Muscle of leg (tissue), 11 donors: ENCODE data around the gene RNF150. TPM values are rescaled to one million over a fixed set of nuclear protein-coding genes. Genes with fewer than 3 reads are reported as not detected.
A peak's percentile ranks its signal among the peaks of the same experiment; 100 is the strongest.

Source experiments
- DNase-seq: peaks from one replicate; pipeline ENCODE4 v3.0.0; 2013
- H3K27ac ChIP-seq: one replicate; pipeline ENCODE4 v1.5.1; 2013; ENCODE audit warnings: mild to moderate bottlenecking, low read length, control low read depth
- H3K27me3 ChIP-seq: one replicate; pipeline ENCODE4 v1.6.1; 2013; ENCODE audit warnings: low read length; ENCODE audit not compliant: control insufficient read depth, insufficient read depth
- H3K36me3 ChIP-seq: one replicate; pipeline ENCODE4 v1.6.1; 2013; ENCODE audit warnings: low read length; ENCODE audit not compliant: control insufficient read depth, insufficient read depth
- H3K4me1 ChIP-seq: one replicate; pipeline ENCODE4 v1.6.1; 2013; ENCODE audit warnings: low read length; ENCODE audit not compliant: control insufficient read depth, insufficient read depth
- H3K4me3 ChIP-seq: one replicate; pipeline ENCODE4 v1.5.1; 2013; ENCODE audit warnings: low read length, control low read depth
- H3K9me3 ChIP-seq: replicated peaks from 2 replicates; pipeline ENCODE4 v1.6.1; 2013; ENCODE audit warnings: low read depth, low read length; ENCODE audit not compliant: control insufficient read depth
- WGBS: methylation state at CpG from one replicate; pipeline ENCODE4 v1.1.5; 2013; ENCODE audit warnings: missing lambda C conversion rate; ENCODE audit not compliant: insufficient coverage; 5-methylcytosine and 5-hydroxymethylcytosine counted together
- polyA plus RNA-seq, 8 donors: library from polyadenylated mRNA; unstranded; fragments of 120-200 nt; gene quantifications; one replicate each; pipeline versions ENCODE4 v1.2.1 to v1.2.3, GENCODE V29; 2013; ENCODE audit warnings: inconsistent platforms in 1 of 8, low replicate concordance in 1 of 8; ENCODE audit not compliant: insufficient read length in 8 of 8, insufficient read depth in 1 of 8
- total RNA-seq: library from RNA; stranded (reverse); fragments of 120-200 nt; gene quantifications from one replicate; pipeline ENCODE4 v1.2.4, GENCODE V29; 2013

The RNF150 gene
- total and polyA plus RNA-seq, 9 donors = 21.0 to 44.6 (median 33.8) TPM

DNA sequence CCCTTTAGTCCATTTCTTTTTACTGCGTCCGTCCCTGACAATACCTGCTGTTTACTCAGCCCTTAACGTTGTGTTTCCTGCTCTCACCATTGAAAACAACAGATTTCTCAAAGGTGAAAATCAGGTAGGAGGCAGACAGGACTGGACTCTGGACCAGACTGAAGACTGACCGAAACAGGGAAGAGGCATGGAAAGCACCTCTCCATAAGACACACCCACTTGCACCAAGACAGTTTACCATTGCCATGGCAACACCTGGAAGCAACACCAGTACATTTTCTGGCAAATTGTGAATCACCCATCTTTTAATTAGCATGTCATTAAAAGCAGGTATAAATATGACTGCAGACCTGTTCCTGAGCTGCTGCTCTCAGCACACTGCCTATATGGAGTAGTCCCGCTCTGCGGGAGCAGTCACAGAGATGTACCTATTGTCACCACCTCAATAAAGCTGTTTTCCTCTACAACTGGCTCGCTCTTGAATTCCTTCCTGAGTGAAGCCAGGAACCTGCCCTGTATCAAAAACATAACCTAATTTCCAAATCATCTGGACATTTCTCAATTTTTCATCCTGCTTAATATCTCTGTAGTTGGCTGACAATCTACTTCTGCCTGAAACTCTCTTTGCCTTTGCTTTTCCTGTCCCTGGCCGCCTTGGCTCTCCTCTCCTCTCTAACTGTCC is 117.0 kb downstream of the RNF150 start:
- no peak overlapping the region for H3K4me3 ChIP-seq
- no peaks in the 10 kb centered on the region for H3K27me3 ChIP-seq
- no peak for DNase-seq
- H3K36me3 ChIP-seq = no peaks in the 10 kb centered on the region
- no peaks in the 10 kb centered on the region for H3K9me3 ChIP-seq
- no peak overlapping the region for H3K27ac ChIP-seq
- peaks cover 10% of the 10 kb centered on the region for H3K4me1 ChIP-seq
- WGBS = 73% methylated on average over 8 of the region's 8 CpGs

DNA sequence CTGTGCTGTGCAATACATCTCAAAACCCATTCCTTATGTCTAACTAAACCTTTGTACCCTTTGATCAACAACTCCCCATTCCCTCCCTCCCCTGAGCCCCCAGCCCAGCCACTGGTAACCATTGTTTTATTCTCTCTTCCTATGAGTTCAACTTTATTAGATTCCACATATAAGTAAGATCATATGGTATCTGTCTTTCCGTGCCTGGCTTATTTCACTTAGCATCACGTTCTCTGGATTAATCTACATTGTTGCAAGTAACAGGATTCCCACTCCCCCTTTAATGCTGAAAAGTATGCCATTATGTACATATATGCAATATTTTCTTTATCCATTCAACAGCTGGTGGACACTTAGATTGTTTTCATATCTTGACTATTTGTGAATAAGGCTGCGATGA is 119.4 kb downstream of the RNF150 start:
- peaks cover 3% of the 10 kb centered on the region for H3K9me3 ChIP-seq
- H3K4me3 ChIP-seq = no peak overlapping the region
- no CpG with 5 or more reads among the region's 3 CpGs for WGBS
- H3K27ac ChIP-seq = no peak overlapping the region
- H3K36me3 ChIP-seq = no peaks in the 10 kb centered on the region
- no peaks in the 10 kb centered on the region for H3K27me3 ChIP-seq
- peaks cover 4% of the 10 kb centered on the region for H3K4me1 ChIP-seq
- no peak for DNase-seq

- Histone ChIP-seq H3K9me3 (peaks cover 3% of the 10 kb centered on the region), H3K4me3 (no peak overlapping the region), H3K36me3 (no peaks in the 10 kb centered on the region), H3K27ac (peak overlapping the region; percentile 13), H3K27me3 (no peaks in the 10 kb centered on the region), H3K4me1 (peaks cover 4% of the 10 kb centered on the region)
- WGBS = no CpG with 5 or more reads among the region's 3 CpGs
- DNase-seq = peak; percentile 70
Observed at GRCh38 chr4:141011901-141012315, 121.4 kb downstream of the RNF150 start.

DNA sequence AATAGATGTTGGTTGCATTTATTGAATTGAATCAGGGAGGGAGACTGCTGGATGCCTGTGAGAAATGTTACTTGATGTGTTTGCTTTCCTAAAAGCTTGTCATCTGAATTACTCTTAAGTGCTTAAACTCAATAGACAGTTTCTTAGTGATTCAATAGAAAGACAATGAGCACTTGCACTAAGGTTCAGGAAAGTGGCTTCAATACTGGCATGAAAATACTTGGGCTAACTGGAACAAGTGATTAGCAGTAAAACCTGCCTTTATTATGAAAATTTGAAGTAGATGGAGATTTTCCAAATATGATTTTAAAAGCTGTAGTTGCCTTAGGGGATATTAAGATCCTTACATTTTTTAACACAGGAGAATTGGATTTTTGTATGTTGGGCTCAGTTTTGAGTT is 123.3 kb downstream of the RNF150 start:
- Histone ChIP-seq H3K4me3 (no peak overlapping the region), H3K27ac (no peak overlapping the region), H3K27me3 (no peaks in the 10 kb centered on the region), H3K9me3 (peaks cover 3% of the 10 kb centered on the region), H3K36me3 (no peaks in the 10 kb centered on the region), H3K4me1 (peaks cover 4% of the 10 kb centered on the region)
- DNase-seq = no peak

DNA sequence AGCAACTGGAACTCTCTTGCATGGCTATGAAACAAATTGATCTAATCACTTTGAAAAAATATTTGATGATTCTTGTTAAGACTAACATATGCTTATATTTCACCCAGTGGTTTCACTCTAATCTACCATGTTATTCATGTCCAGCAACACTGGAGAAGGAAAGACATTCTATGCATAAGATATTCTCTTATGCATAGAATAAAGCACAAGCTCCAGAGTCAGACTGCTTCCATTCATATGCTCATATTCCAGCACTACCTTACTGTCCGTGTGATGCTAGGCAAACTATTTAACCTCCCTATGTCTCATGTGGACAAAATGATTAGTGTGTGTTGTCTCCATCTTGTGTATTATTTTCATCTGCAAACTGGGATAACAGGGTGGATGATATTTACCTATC is 124.1 kb downstream of the RNF150 start:
- DNase-seq = no peak
- no peaks in the 10 kb centered on the region for H3K36me3 ChIP-seq
- H3K27me3 ChIP-seq = no peaks in the 10 kb centered on the region
- H3K4me1 ChIP-seq = peaks cover 4% of the 10 kb centered on the region
- H3K9me3 ChIP-seq = peaks cover 3% of the 10 kb centered on the region
- no peak overlapping the region for H3K27ac ChIP-seq
- H3K4me3 ChIP-seq = no peak overlapping the region
- no CpG with 5 or more reads among the region's 1 CpG for WGBS

DNA sequence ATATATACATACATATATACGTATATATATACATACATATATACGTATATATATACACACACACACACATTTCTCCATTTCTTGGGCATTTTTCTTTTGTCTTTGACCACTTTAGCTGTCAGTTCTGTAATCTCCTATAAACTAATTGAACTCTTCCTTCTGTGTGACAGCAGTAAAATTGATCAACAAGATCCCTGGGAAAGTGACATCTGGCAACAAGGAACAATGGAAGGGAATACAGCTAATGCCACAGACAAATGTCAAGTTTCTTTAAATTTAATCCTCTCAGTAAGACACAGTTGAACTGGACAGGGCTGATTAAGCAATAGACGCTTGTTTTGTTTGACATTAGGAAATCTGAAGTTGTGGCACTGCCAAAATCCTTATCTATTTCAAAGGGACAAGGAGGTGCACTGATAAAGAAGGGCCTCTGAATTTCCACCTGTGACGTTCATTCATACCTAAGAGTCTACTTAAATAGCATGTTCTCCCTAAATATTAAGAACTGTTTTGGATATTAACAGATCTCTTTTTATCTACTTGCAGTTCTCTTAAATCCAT is 126.9 kb downstream of the RNF150 start:
- peaks cover 3% of the 10 kb centered on the region for H3K9me3 ChIP-seq
- H3K27me3 ChIP-seq = no peaks in the 10 kb centered on the region
- no peak overlapping the region for H3K27ac ChIP-seq
- no CpG with 5 or more reads among the region's 4 CpGs for WGBS
- H3K36me3 ChIP-seq = no peaks in the 10 kb centered on the region
- no peak for DNase-seq
- no peak overlapping the region for H3K4me3 ChIP-seq
- H3K4me1 ChIP-seq = peaks cover 4% of the 10 kb centered on the region

GRCh38 chr4:141004823-141005222 is 128.4 kb downstream of the RNF150 start:
- DNase-seq = no peak
- no peaks in the 10 kb centered on the region for H3K4me1 ChIP-seq
- no peaks in the 10 kb centered on the region for H3K36me3 ChIP-seq
- H3K27ac ChIP-seq = no peak overlapping the region
- H3K9me3 ChIP-seq = peaks cover 3% of the 10 kb centered on the region
- H3K27me3 ChIP-seq = no peaks in the 10 kb centered on the region
- WGBS = 83% methylated on average over 2 of the region's 2 CpGs
- no peak overlapping the region for H3K4me3 ChIP-seq

GRCh38 chr4:141003193-141003592 is 130.1 kb downstream of the RNF150 start:
- no peaks in the 10 kb centered on the region for H3K27me3 ChIP-seq
- peaks cover 2% of the 10 kb centered on the region for H3K36me3 ChIP-seq
- peaks cover 3% of the 10 kb centered on the region for H3K4me1 ChIP-seq
- H3K27ac ChIP-seq = no peak overlapping the region
- no CpG with 5 or more reads among the region's 4 CpGs for WGBS
- H3K4me3 ChIP-seq = no peak overlapping the region
- no peak for DNase-seq
- H3K9me3 ChIP-seq = no peaks in the 10 kb centered on the region

DNA sequence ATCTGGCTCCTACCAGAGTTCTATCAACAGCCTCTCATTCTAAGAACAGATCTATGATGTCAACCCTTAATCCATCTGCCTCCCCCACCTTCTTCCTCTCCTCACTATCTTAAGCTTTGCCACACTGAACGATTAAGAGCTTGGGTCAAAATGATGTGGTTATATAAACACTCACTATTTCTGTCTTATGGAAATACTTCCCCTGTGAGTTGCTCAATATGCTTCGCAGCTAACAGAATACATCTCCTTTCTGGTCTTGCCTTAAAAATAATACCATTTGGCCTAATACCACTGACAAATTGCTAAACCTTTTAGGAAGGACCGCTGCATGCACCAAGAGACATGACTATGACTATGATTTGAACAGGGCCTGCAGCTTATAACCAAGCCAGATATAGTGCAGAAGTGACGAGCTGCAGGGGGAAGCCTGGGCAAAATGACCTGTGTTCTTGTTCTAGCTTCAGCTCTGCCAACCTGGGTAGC is 130.9 kb downstream of the RNF150 start:
- DNase-seq = peak; percentile 24
- peaks cover 3% of the 10 kb centered on the region for H3K36me3 ChIP-seq
- H3K4me3 ChIP-seq = no peak overlapping the region
- peaks cover 3% of the 10 kb centered on the region for H3K4me1 ChIP-seq
- 65% methylated on average over 2 of the region's 4 CpGs for WGBS
- H3K9me3 ChIP-seq = no peaks in the 10 kb centered on the region
- H3K27ac ChIP-seq = peak overlapping the region; percentile 37
- no peaks in the 10 kb centered on the region for H3K27me3 ChIP-seq

DNA sequence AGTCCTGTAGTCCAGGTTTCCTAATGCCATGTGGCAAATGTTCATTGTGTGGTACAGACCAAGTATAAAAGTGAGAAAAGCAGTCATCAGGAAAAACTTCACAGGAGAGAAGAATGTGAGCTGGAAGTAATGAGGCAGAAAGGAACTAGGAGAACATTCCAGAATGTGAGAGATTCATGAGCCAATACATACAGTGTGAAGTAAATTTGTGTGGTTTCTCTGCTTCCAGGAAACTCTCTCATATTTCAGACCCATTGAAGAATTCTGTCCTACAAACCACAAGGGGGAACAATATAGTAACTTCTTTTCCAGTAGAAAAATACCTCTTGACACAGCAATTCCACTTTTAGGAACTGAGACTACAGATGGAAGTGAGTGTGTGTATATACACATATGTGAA is 136.5 kb downstream of the RNF150 start:
- Histone ChIP-seq H3K9me3 (no peaks in the 10 kb centered on the region), H3K4me3 (no peak overlapping the region), H3K27ac (no peak overlapping the region), H3K4me1 (peaks cover 8% of the 10 kb centered on the region), H3K27me3 (no peaks in the 10 kb centered on the region), H3K36me3 (peaks cover 3% of the 10 kb centered on the region)
- DNase-seq = peak; percentile 70
